NCI-H510A treated with DMSO at 0.1 percent for 48 hours (cell line): ENCODE data around the gene TRIM74.
"Not testable (repeated sequence)": the region's sequence is repeated elsewhere in the genome, so short reads cannot be mapped to it uniquely, and the experiment has no call there.

Experiments
- DNase-seq: peaks from one replicate; lab custom pipeline; 2025; lab: John Stamatoyannopoulos, UW

The TRIM74 gene

GRCh38 chr7:72954563-72955198, 14.6 kb downstream of the TRIM74 start:
- DNase-seq = not testable (repeated sequence)

- DNase-seq = not testable (repeated sequence)
Measured at GRCh38 chr7:72953901-72954562, 15.2 kb downstream of the TRIM74 start.

GRCh38 chr7:72950432-72950831, 18.8 kb downstream of the TRIM74 start:
- DNase-seq = not testable (repeated sequence)

GRCh38 chr7:72949686-72950085, 19.6 kb downstream of the TRIM74 start:
- not testable (repeated sequence) for DNase-seq

GRCh38 chr7:72949276-72949675, 20.0 kb downstream of the TRIM74 start:
- DNase-seq = not testable (repeated sequence)

- DNase-seq = not testable (repeated sequence)
Measured at GRCh38 chr7:72948714-72949113, 20.6 kb downstream of the TRIM74 start.

GRCh38 chr7:72946130-72946745, 23.0 kb downstream of the TRIM74 start:
- not testable (repeated sequence) for DNase-seq

GRCh38 chr7:72945597-72945996, 23.7 kb downstream of the TRIM74 start:
- not testable (repeated sequence) for DNase-seq

- DNase-seq = not testable (repeated sequence)
Measured at GRCh38 chr7:72944937-72945336, 24.3 kb downstream of the TRIM74 start.

GRCh38 chr7:72942956-72943355, 26.3 kb downstream of the TRIM74 start:
- DNase-seq = not testable (repeated sequence)

GRCh38 chr7:72942022-72942705, 27.1 kb downstream of the TRIM74 start:
- DNase-seq = not testable (repeated sequence)

- not testable (repeated sequence) for DNase-seq
Measured at GRCh38 chr7:72928216-72928615, 41.0 kb downstream of the TRIM74 start.

- not testable (repeated sequence) for DNase-seq
Measured at GRCh38 chr7:72927791-72928190, 41.5 kb downstream of the TRIM74 start.

GRCh38 chr7:72925546-72926120, 43.6 kb downstream of the TRIM74 start:
- DNase-seq = no peak

GRCh38 chr7:72924733-72925545, 44.3 kb downstream of the TRIM74 start, which contains the start of gene POM121:
POM121 (plus strand) TSS chr7:72925095; CDS start chr7:72925122, 27 bp downstream.
- peak; percentile 28 for DNase-seq

- DNase-seq = no peak
Measured at GRCh38 chr7:72924386-72924732, 44.9 kb downstream of the TRIM74 start.

GRCh38 chr7:72919256-72919775, 50.0 kb downstream of the TRIM74 start:
- DNase-seq = no peak

GRCh38 chr7:72914756-72915525, 54.3 kb downstream of the TRIM74 start:
- not testable (repeated sequence) for DNase-seq

GRCh38 chr7:72913750-72914149, 55.5 kb downstream of the TRIM74 start:
- DNase-seq = not testable (repeated sequence)

- DNase-seq = not testable (repeated sequence)
Measured at GRCh38 chr7:72911395-72911794, 57.9 kb downstream of the TRIM74 start.
